Gastroesophageal sphincter (tissue), 4 donors: Measurements from ENCODE around the gene PPP2R5D. TPM values are rescaled to one million over a fixed set of nuclear protein-coding genes. Genes with fewer than 3 reads are reported as not detected.

Source experiments
- ATAC-seq: fragments of 150-250 bp; one replicate; pipeline ENCODE4 v1.9.1; 2016; ENCODE audit warnings: mild to moderate bottlenecking, moderate library complexity
- H3K27ac ChIP-seq, 4 donors: fragments of 200-600 bp; sonication (generic) in 3 of 4; 1 replicate in 3 of 4; 2 replicates in 1 of 4; pipeline ENCODE4 v1.5.1; 2016 to 2019
- H3K27me3 ChIP-seq: fragments of 200-600 bp; sonication (generic); one replicate; pipeline ENCODE4 v1.5.1; 2019
- H3K36me3 ChIP-seq, 2 donors: fragments of 200-600 bp; sonication (generic); one replicate each; pipeline ENCODE4 v1.5.1; 2019; ENCODE audit warnings: control low read depth in 1 of 2
- H3K4me1 ChIP-seq, 3 donors: fragments of 200-600 bp; sonication (generic); 1 replicate in 2 of 3; 2 replicates in 1 of 3; pipeline ENCODE4 v1.5.1; 2016 to 2019; ENCODE audit warnings: control low read depth in 2 of 3
- H3K4me3 ChIP-seq, 2 donors: fragments of 200-600 bp; sonication (generic); one replicate each; pipeline ENCODE4 v1.5.1; 2019; ENCODE audit warnings: mild to moderate bottlenecking in 1 of 2, moderate library complexity in 1 of 2
- H3K9me3 ChIP-seq, 3 donors: fragments of 200-600 bp; sonication (generic); one replicate each; pipeline ENCODE4 v1.5.1; 2017 to 2019; ENCODE audit warnings: control low read depth in 2 of 3
- CTCF ChIP-seq, 4 experiments: fragments of 200-600 bp in 2 of 4; fragments of 450-650 bp in 2 of 4; sonication (generic) in 1 of 4; IDR thresholded peaks; one replicate each; pipeline ENCODE4 v1.5.1; 2017 to 2019; ENCODE audit warnings: antibody characterized with exemption in 4 of 4, mild to moderate bottlenecking in 2 of 4, moderate library complexity in 2 of 4
- EP300 ChIP-seq: sonication (generic); formaldehyde crosslinking; IDR thresholded peaks from one replicate; pipeline ENCODE4 v1.6.1; 2017; ENCODE audit warnings: antibody characterized with exemption, mild to moderate bottlenecking
- POLR2A ChIP-seq, 2 donors: fragments of 450-650 bp; IDR thresholded peaks; one replicate each; pipeline ENCODE4 v1.6.1; 2017; ENCODE audit warnings: antibody characterized with exemption in 2 of 2, mild to moderate bottlenecking in 2 of 2, moderate library complexity in 1 of 2
- POLR2AphosphoS5 ChIP-seq: sonication (generic); formaldehyde crosslinking; IDR thresholded peaks from one replicate; pipeline ENCODE4 v1.6.1; 2017; ENCODE audit warnings: antibody characterized with exemption
- WGBS, 2 donors: methylation state at CpG; one replicate each; pipeline ENCODE4 v1.1.5; 2018; ENCODE audit warnings: low coverage in 1 of 2; 5-methylcytosine and 5-hydroxymethylcytosine counted together
- total RNA-seq, 4 donors: library from RNA; depleted of rRNA; stranded (reverse); fragments of >200 nt; gene quantifications; one replicate each; pipeline ENCODE4 v1.1.0, GENCODE V29; 2016

The PPP2R5D gene
- total RNA-seq, 4 donors from 2014 or later: 30.0 to 45.1 (median 36.3) TPM

- Histone ChIP-seq H3K27ac (peak overlapping the region in 3 of 4 donors; percentile 41 to 88 (median 86)), H3K4me1 (peaks cover 0 to 69% (median 43%) of the 10 kb centered on the region in 3 donors), H3K4me3 (peak overlapping the region in 1 of 2 donors; percentile 12), H3K27me3 (no peaks in the 10 kb centered on the region), H3K9me3 (no peaks in the 10 kb centered on the region), H3K36me3 (peaks cover 0 to 53% of the 10 kb centered on the region in 2 donors)
- WGBS, 2 donors: 58 to 63% methylated on average over 6 of the region's 7 CpGs
- TF ChIP-seq POLR2AphosphoS5 (no peak), CTCF (IDR thresholded peaks at IDR 0.05) (no peak), POLR2A (IDR thresholded peaks at IDR 0.05) (no peak), EP300 (no peak)
- no peak for ATAC-seq
Observed at GRCh38 chr6:43016176-43016942, 32.0 kb downstream of the PPP2R5D start.

- ATAC-seq: no peak
- Histone ChIP-seq H3K27me3 (no peaks in the 10 kb centered on the region), H3K4me3 (peak overlapping the region in 1 of 2 donors; percentile 12), H3K36me3 (peaks cover 0 to 47% of the 10 kb centered on the region in 2 donors), H3K27ac (peak overlapping the region in 3 of 4 donors; percentile 41 to 88 (median 86)), H3K9me3 (no peaks in the 10 kb centered on the region), H3K4me1 (peaks cover 0 to 64% (median 43%) of the 10 kb centered on the region in 3 donors)
- TF ChIP-seq EP300 (no peak), POLR2AphosphoS5 (no peak)
- no CpG with 5 or more reads among the region's 12 CpGs for WGBS, 2 donors
Observed at GRCh38 chr6:43016943-43017334, 32.6 kb downstream of the PPP2R5D start.

- no peaks in the 10 kb centered on the region for H3K9me3 ChIP-seq
- H3K27me3 ChIP-seq: no peaks in the 10 kb centered on the region
- WGBS, 2 donors: 75 to 89% methylated on average over 1 to 2 of the region's 2 CpGs
- no peak overlapping the region for H3K4me3 ChIP-seq
- H3K36me3 ChIP-seq: peaks cover 0 to 52% of the 10 kb centered on the region in 2 donors
- no peak overlapping the region for H3K27ac ChIP-seq
- no peak for ATAC-seq
- H3K4me1 ChIP-seq: peaks cover 0 to 70% (median 46%) of the 10 kb centered on the region in 3 donors
- TF ChIP-seq CTCF (IDR thresholded peaks at IDR 0.05) (no peak), EP300 (no peak), POLR2A (IDR thresholded peaks at IDR 0.05) (no peak), POLR2AphosphoS5 (no peak)
Observed at GRCh38 chr6:43019152-43019551, 34.8 kb downstream of the PPP2R5D start.

GRCh38 chr6:43020052-43020705, 35.8 kb downstream of the PPP2R5D start:
- WGBS, 2 donors: 80 to 87% methylated on average over 1 to 3 of the region's 3 CpGs
- H3K9me3 ChIP-seq: no peaks in the 10 kb centered on the region
- no peak for TF ChIP-seq EP300
- no peak for TF ChIP-seq POLR2AphosphoS5
- TF ChIP-seq POLR2A (IDR thresholded peaks at IDR 0.05): no peak
- no peak for TF ChIP-seq CTCF (IDR thresholded peaks at IDR 0.05)
- H3K4me1 ChIP-seq: peaks cover 0 to 69% (median 43%) of the 10 kb centered on the region in 3 donors
- no peak for ATAC-seq
- no peaks in the 10 kb centered on the region for H3K27me3 ChIP-seq
- no peak overlapping the region for H3K4me3 ChIP-seq
- H3K27ac ChIP-seq: peak overlapping the region in 3 of 4 donors; percentile 90 to 94 (median 91)
- H3K36me3 ChIP-seq: peaks cover 0 to 63% of the 10 kb centered on the region in 2 donors

- no peaks in the 10 kb centered on the region for H3K9me3 ChIP-seq
- no peak for TF ChIP-seq POLR2AphosphoS5
- TF ChIP-seq CTCF (IDR thresholded peaks at IDR 0.05): no peak
- no peak for TF ChIP-seq EP300
- no peak for TF ChIP-seq POLR2A (IDR thresholded peaks at IDR 0.05)
- H3K4me1 ChIP-seq: peaks cover 0 to 62% (median 37%) of the 10 kb centered on the region in 3 donors
- H3K4me3 ChIP-seq: peak overlapping the region; percentile 63 to 86
- ATAC-seq: no peak
- no peaks in the 10 kb centered on the region for H3K27me3 ChIP-seq
- peaks cover 0 to 69% of the 10 kb centered on the region in 2 donors for H3K36me3 ChIP-seq
- WGBS, 2 donors: 40% methylated on average over 1 of the region's 5 CpGs; no CpG with 5 or more reads in 1 of the 2 donors
- peak overlapping the region; percentile 34 to 94 (median 90) for H3K27ac ChIP-seq
Observed at GRCh38 chr6:43020847-43021246, 36.5 kb downstream of the PPP2R5D start.
